HS-5 (cell line): ENCODE data around the gene NPHP4.
"Not testable (repeated sequence)": the region's sequence is repeated elsewhere in the genome, so short reads cannot be mapped to it uniquely, and the experiment has no call there.

Experiments used
- DNase-seq: peaks from one replicate; pipeline ENCODE4 v3.0.0-alpha.2; 2012; ENCODE audit warnings: low read depth

The NPHP4 gene

GRCh38 chr1:5934058-5934884, 58.0 kb downstream of the NPHP4 start:
- DNase-seq, result no peak

- no peak for DNase-seq
These were observed 58.6 kb downstream of the NPHP4 start for GRCh38 chr1:5933676-5934057.

GRCh38 chr1:5933050-5933449, 59.2 kb downstream of the NPHP4 start:
- DNase-seq, result no peak

GRCh38 chr1:5928714-5929400, 63.4 kb downstream of the NPHP4 start:
- DNase-seq, result no peak

GRCh38 chr1:5927506-5928370, 64.5 kb downstream of the NPHP4 start:
- no peak for DNase-seq

- no peak for DNase-seq
These were observed 65.4 kb downstream of the NPHP4 start for GRCh38 chr1:5926686-5927435.

GRCh38 chr1:5922700-5923330, 69.4 kb downstream of the NPHP4 start:
- not testable (repeated sequence) for DNase-seq

GRCh38 chr1:5921671-5922070, 70.6 kb downstream of the NPHP4 start:
- no peak for DNase-seq

GRCh38 chr1:5921129-5921528, 71.1 kb downstream of the NPHP4 start:
- no peak for DNase-seq

GRCh38 chr1:5920201-5920600, 72.0 kb downstream of the NPHP4 start:
- no peak for DNase-seq

GRCh38 chr1:5918275-5918649, 74.0 kb downstream of the NPHP4 start:
- no peak for DNase-seq

- DNase-seq, result no peak
These were observed 74.5 kb downstream of the NPHP4 start for GRCh38 chr1:5917591-5918274.

- DNase-seq, result no peak
These were observed 75.0 kb downstream of the NPHP4 start for GRCh38 chr1:5917281-5917590.

- no peak for DNase-seq
These were observed 75.5 kb downstream of the NPHP4 start for GRCh38 chr1:5916572-5917280.

- peak; percentile 9 for DNase-seq
These were observed 76.3 kb downstream of the NPHP4 start for GRCh38 chr1:5915587-5916571.

GRCh38 chr1:5914676-5915365, 77.4 kb downstream of the NPHP4 start:
- DNase-seq, result no peak

GRCh38 chr1:5913876-5914275, 78.3 kb downstream of the NPHP4 start:
- no peak for DNase-seq

GRCh38 chr1:5913078-5913845, 79.0 kb downstream of the NPHP4 start:
- no peak for DNase-seq
